Panc1 (cell line): ENCODE data around the gene UST. TPM values are rescaled to one million over a fixed set of nuclear protein-coding genes. Genes with fewer than 3 reads are reported as not detected.

Experiments
- ATAC-seq: fragments of 200-7000 bp; cut with Tn5 transposase; 2 replicates; pipeline ENCODE4 v1.9.1; 2020; ENCODE audit warnings: mild to moderate bottlenecking, moderate library complexity
- BruUV-seq: library from RNA; stranded (reverse); fragments of 400-500 nt; replicated peaks from 2 replicates; lab custom pipeline; 2021; lab: Mats Ljungman, UMichigan
- CTCF ChIA-PET: fragments of 300-600 bp; sonication (Branson Sonifier 250); formaldehyde crosslinking; loops from one replicate; lab custom pipeline; 2022; ENCODE audit warnings: antibody characterized with exemption; lab: Charles Lee
- POLR2A ChIA-PET: fragments of 300-600 bp; sonication (Branson Sonifier 250); formaldehyde crosslinking; loops from one replicate; lab custom pipeline; 2022; ENCODE audit warnings: antibody characterized with exemption; lab: Charles Lee
- DNase-seq: peaks from one replicate; pipeline ENCODE4 v3.0.0-alpha.2; 2010; ENCODE audit warnings: low read depth, low spot score
- H3K27ac ChIP-seq: 2 replicates; pipeline ENCODE4 v1.5.1; 2011; ENCODE audit warnings: mild to moderate bottlenecking, low read length, inconsistent platforms
- H3K27me3 ChIP-seq: fragments of 200-500 bp; sonication (Bioruptor generic); 2 replicates; pipeline ENCODE4 v1.6.0; 2014; ENCODE audit warnings: low read length, inconsistent platforms; ENCODE audit not compliant: control insufficient read depth, insufficient read depth
- H3K36me3 ChIP-seq: fragments of 200-500 bp; sonication (Bioruptor generic); 2 replicates; pipeline ENCODE4 v1.5.1; 2014; ENCODE audit warnings: inconsistent platforms, mild to moderate bottlenecking, low read length, moderate library complexity; ENCODE audit not compliant: control insufficient read depth, insufficient read depth
- H3K4me1 ChIP-seq: 2 replicates; pipeline ENCODE4 v1.5.1; 2011; ENCODE audit warnings: inconsistent platforms, mild to moderate bottlenecking, low read length, moderate library complexity; ENCODE audit not compliant: control insufficient read depth, insufficient read depth
- H3K4me3 ChIP-seq, 2 experiments: 2 replicates each; pipeline ENCODE4 v1.5.1; 2011 to 2012; ENCODE audit warnings: low read depth in 2 of 2, low read length in 2 of 2, mild to moderate bottlenecking in 2 of 2, inconsistent platforms in 1 of 2, moderate library complexity in 1 of 2
- H3K9me3 ChIP-seq: fragments of 200-500 bp; sonication (Bioruptor generic); 2 replicates; pipeline ENCODE4 v1.5.1; 2014; ENCODE audit warnings: low read depth, mild to moderate bottlenecking, inconsistent platforms, low read length, moderate library complexity; ENCODE audit not compliant: control insufficient read depth, insufficient read depth
- CTCF ChIP-seq: fragments of 450-650 bp; IDR thresholded peaks from 2 replicates; pipeline ENCODE4 v1.5.1; 2017; ENCODE audit warnings: mild to moderate bottlenecking
- POLR2AphosphoS5 ChIP-seq: IDR thresholded peaks from 2 replicates; pipeline ENCODE4 v1.6.1; 2012; ENCODE audit warnings: mild to moderate bottlenecking, low read depth, low read length, moderate library complexity
- REST ChIP-seq, 2 experiments: IDR thresholded peaks; 2 replicates each; pipeline ENCODE4 v1.6.1; 2011 to 2012; ENCODE audit warnings: low read depth in 2 of 2, control low read depth in 1 of 2, low read length in 1 of 2, mild to moderate bottlenecking in 1 of 2, moderate library complexity in 1 of 2; ENCODE audit not compliant: insufficient read depth in 1 of 2
- SIN3A ChIP-seq: IDR thresholded peaks from 2 replicates; pipeline ENCODE4 v1.6.1; 2012; ENCODE audit warnings: low read depth, mild to moderate bottlenecking, low read length, moderate library complexity, borderline replicate concordance; ENCODE audit not compliant: insufficient read depth
- TCF7L2 ChIP-seq: IDR thresholded peaks from 2 replicates; pipeline ENCODE4 v1.6.1; 2011; ENCODE audit warnings: mild to moderate bottlenecking, low read depth, low read length, inconsistent platforms
- in situ Hi-C: cut with HindIII; loops from 2 replicates; pipeline ENCODE4 v1.10.0; 2016; ENCODE audit warnings: low sequenced_read_pairs, low pct_unique_long_range_greater_than_20kb
- intact Hi-C: fragments of 100-400 bp; cut with micrococcal nuclease; formaldehyde crosslinking; loops from one replicate; pipeline ENCODE4 v1.10.0; 2022; ENCODE audit not compliant: unreplicated experiment
- total RNA-seq: library from RNA; stranded (reverse); gene quantifications from one replicate; pipeline ENCODE4 v1.2.1, GENCODE V29; 2021; ENCODE audit not compliant: unreplicated experiment

The UST gene
- total RNA-seq, 1 experiment from 2014 or later, result 0.15 TPM

- TF ChIP-seq CTCF (no peak), SIN3A (no peak), REST (IDR thresholded peaks at IDR 0.05; ENCODE audit: insufficient read depth in 1 of 2, low read depth in 2 of 2, low read length in 1 of 2) (no peak), TCF7L2 (no peak)
- Histone ChIP-seq H3K27ac (no peak overlapping the region), H3K4me3 (no peak overlapping the region), H3K4me1 (no peaks in the 10 kb centered on the region), H3K27me3 (no peaks in the 10 kb centered on the region), H3K9me3 (no peaks in the 10 kb centered on the region), H3K36me3 (no peaks in the 10 kb centered on the region)
- ATAC-seq (no peak), DNase-seq (no peak)
- in situ Hi-C loops (no loop called here), intact Hi-C loops (no loop called here)
- CTCF ChIA-PET, result no interaction called here
- BruUV-seq, result no TSS peak
- POLR2A ChIA-PET, result no interaction called here
Measured at GRCh38 chr6:148864941-148865340, 118.1 kb downstream of the UST start.

- no TSS peak for BruUV-seq
- Histone ChIP-seq H3K36me3 (no peaks in the 10 kb centered on the region), H3K27ac (no peak overlapping the region), H3K9me3 (no peaks in the 10 kb centered on the region), H3K4me1 (no peaks in the 10 kb centered on the region), H3K4me3 (no peak overlapping the region), H3K27me3 (no peaks in the 10 kb centered on the region)
- ChIA-PET POLR2A (no interaction called here), CTCF (no interaction called here)
- no peak for DNase-seq
- TF ChIP-seq CTCF (no peak), TCF7L2 (no peak), SIN3A (no peak), POLR2AphosphoS5 (no peak), REST (IDR thresholded peaks at IDR 0.05; ENCODE audit: insufficient read depth in 1 of 2, low read depth in 2 of 2, low read length in 1 of 2) (no peak)
- in situ Hi-C loops (no loop called here), intact Hi-C loops (no loop called here)
- ATAC-seq, result no peak
Measured at GRCh38 chr6:148866657-148867268, 119.9 kb downstream of the UST start.
